HEK293 (cell line): ENCODE measurements around the gene NTN5.

Source experiments
- EGR2 ChIP-seq: fragments of 450-650 bp; formaldehyde crosslinking; IDR thresholded peaks from 2 replicates; pipeline ENCODE4 v1.5.1; 2016; ENCODE audit warnings: low read depth, missing biosample characterization, missing genetic modification characterization
- GFI1B ChIP-seq: fragments of 450-650 bp; formaldehyde crosslinking; IDR thresholded peaks from 2 replicates; pipeline ENCODE4 v1.5.1; 2016; ENCODE audit warnings: missing biosample characterization, missing genetic modification characterization
- GLIS1 ChIP-seq: fragments of 450-650 bp; formaldehyde crosslinking; IDR thresholded peaks from 2 replicates; pipeline ENCODE4 v1.5.1; 2016; ENCODE audit warnings: missing biosample characterization, missing genetic modification characterization
- KLF7 ChIP-seq: fragments of 450-650 bp; formaldehyde crosslinking; IDR thresholded peaks from 2 replicates; pipeline ENCODE4 v1.5.1; 2016; ENCODE audit warnings: missing biosample characterization, missing genetic modification characterization, borderline replicate concordance
- SCRT1 ChIP-seq: fragments of 450-650 bp; formaldehyde crosslinking; IDR thresholded peaks from 2 replicates; pipeline ENCODE4 v1.5.1; 2016; ENCODE audit warnings: missing biosample characterization, missing genetic modification characterization, borderline replicate concordance
- ZBTB1 ChIP-seq: fragments of 450-650 bp; formaldehyde crosslinking; IDR thresholded peaks from 2 replicates; pipeline ENCODE4 v1.5.1; 2016; ENCODE audit warnings: missing biosample characterization, missing genetic modification characterization
- ZBTB20 ChIP-seq: fragments of 450-650 bp; formaldehyde crosslinking; IDR thresholded peaks from 2 replicates; pipeline ENCODE4 v1.5.1; 2016; ENCODE audit warnings: missing biosample characterization, missing genetic modification characterization
- ZFP37 ChIP-seq: fragments of 450-650 bp; formaldehyde crosslinking; IDR thresholded peaks from 2 replicates; pipeline ENCODE4 v1.5.1; 2016; ENCODE audit warnings: missing biosample characterization, missing genetic modification characterization
- ZIC2 ChIP-seq: fragments of 450-650 bp; formaldehyde crosslinking; IDR thresholded peaks from 2 replicates; pipeline ENCODE4 v1.5.1; 2016; ENCODE audit warnings: missing biosample characterization, missing genetic modification characterization
- ZNF10 ChIP-seq: fragments of 450-650 bp; formaldehyde crosslinking; IDR thresholded peaks from 2 replicates; pipeline ENCODE4 v1.5.1; 2017; ENCODE audit warnings: missing biosample characterization, missing genetic modification characterization
- ZNF112 ChIP-seq: fragments of 450-650 bp; formaldehyde crosslinking; IDR thresholded peaks from 2 replicates; pipeline ENCODE4 v1.5.0; 2017; ENCODE audit warnings: missing biosample characterization, missing genetic modification characterization
- ZNF138 ChIP-seq: fragments of 450-650 bp; formaldehyde crosslinking; IDR thresholded peaks from 2 replicates; pipeline ENCODE4 v1.5.1; 2016; ENCODE audit warnings: missing biosample characterization, missing genetic modification characterization, borderline replicate concordance
- ZNF202 ChIP-seq: fragments of 450-650 bp; formaldehyde crosslinking; IDR thresholded peaks from 2 replicates; pipeline ENCODE4 v1.5.1; 2016; ENCODE audit warnings: missing biosample characterization, missing genetic modification characterization, borderline replicate concordance
- ZNF214 ChIP-seq: fragments of 450-650 bp; formaldehyde crosslinking; IDR thresholded peaks from 2 replicates; pipeline ENCODE4 v1.5.1; 2017; ENCODE audit warnings: missing biosample characterization, mild to moderate bottlenecking, missing genetic modification characterization, borderline replicate concordance
- ZNF23 ChIP-seq: fragments of 450-650 bp; formaldehyde crosslinking; IDR thresholded peaks from 2 replicates; pipeline ENCODE4 v1.5.1; 2016; ENCODE audit warnings: missing biosample characterization, missing genetic modification characterization, borderline replicate concordance
- ZNF324 ChIP-seq: fragments of 450-650 bp; formaldehyde crosslinking; IDR thresholded peaks from 2 replicates; pipeline ENCODE4 v1.5.1; 2016; ENCODE audit warnings: missing biosample characterization, missing genetic modification characterization
- ZNF391 ChIP-seq: fragments of 450-650 bp; formaldehyde crosslinking; IDR thresholded peaks from 2 replicates; pipeline ENCODE4 v1.5.1; 2016; ENCODE audit warnings: low read depth, missing biosample characterization, missing genetic modification characterization, borderline replicate concordance
- ZNF521 ChIP-seq: fragments of 450-650 bp; formaldehyde crosslinking; IDR thresholded peaks from 2 replicates; pipeline ENCODE4 v1.5.1; 2017; ENCODE audit warnings: missing biosample characterization, mild to moderate bottlenecking, missing genetic modification characterization
- ZNF560 ChIP-seq: fragments of 450-650 bp; formaldehyde crosslinking; IDR thresholded peaks from 2 replicates; pipeline ENCODE4 v1.5.1; 2017; ENCODE audit warnings: missing biosample characterization, missing genetic modification characterization, borderline replicate concordance
- ZNF660 ChIP-seq: fragments of 450-650 bp; IDR thresholded peaks from 2 replicates; pipeline ENCODE4 v1.5.1; 2018; ENCODE audit warnings: missing biosample characterization, mild to moderate bottlenecking, missing genetic modification characterization
- ZNF670 ChIP-seq: fragments of 450-650 bp; formaldehyde crosslinking; IDR thresholded peaks from 2 replicates; pipeline ENCODE4 v1.5.1; 2016; ENCODE audit warnings: missing biosample characterization, missing genetic modification characterization, low read depth
- ZNF701 ChIP-seq: fragments of 450-650 bp; formaldehyde crosslinking; IDR thresholded peaks from 2 replicates; pipeline ENCODE4 v1.5.1; 2016; ENCODE audit warnings: missing biosample characterization, missing genetic modification characterization
- ZNF792 ChIP-seq: fragments of 450-650 bp; formaldehyde crosslinking; IDR thresholded peaks from 2 replicates; pipeline ENCODE4 v1.5.1; 2016; ENCODE audit warnings: missing biosample characterization, missing genetic modification characterization
- ZXDB ChIP-seq: fragments of 450-650 bp; formaldehyde crosslinking; IDR thresholded peaks from 2 replicates; pipeline ENCODE4 v1.5.1; 2016; ENCODE audit warnings: missing biosample characterization, missing genetic modification characterization
- TF ChIP-seq, protein P1 (sequence below): fragments of 450-650 bp; formaldehyde crosslinking; IDR thresholded peaks from 2 replicates; pipeline ENCODE4 v1.5.1; 2016; ENCODE audit warnings: missing biosample characterization, missing genetic modification characterization, borderline replicate concordance
- TF ChIP-seq, protein P2 (sequence below): fragments of 450-650 bp; formaldehyde crosslinking; IDR thresholded peaks from 2 replicates; pipeline ENCODE4 v1.5.1; 2016; ENCODE audit warnings: missing biosample characterization, missing genetic modification characterization
- TF ChIP-seq, protein P3 (sequence below): fragments of 450-650 bp; formaldehyde crosslinking; IDR thresholded peaks from 2 replicates; pipeline ENCODE4 v1.5.1; 2016; ENCODE audit warnings: missing biosample characterization, missing genetic modification characterization
- TF ChIP-seq, protein P4 (sequence below): fragments of 450-650 bp; formaldehyde crosslinking; IDR thresholded peaks from 2 replicates; pipeline ENCODE4 v1.5.1; 2017; ENCODE audit warnings: missing biosample characterization, missing genetic modification characterization

Gene NTN5

DNA sequence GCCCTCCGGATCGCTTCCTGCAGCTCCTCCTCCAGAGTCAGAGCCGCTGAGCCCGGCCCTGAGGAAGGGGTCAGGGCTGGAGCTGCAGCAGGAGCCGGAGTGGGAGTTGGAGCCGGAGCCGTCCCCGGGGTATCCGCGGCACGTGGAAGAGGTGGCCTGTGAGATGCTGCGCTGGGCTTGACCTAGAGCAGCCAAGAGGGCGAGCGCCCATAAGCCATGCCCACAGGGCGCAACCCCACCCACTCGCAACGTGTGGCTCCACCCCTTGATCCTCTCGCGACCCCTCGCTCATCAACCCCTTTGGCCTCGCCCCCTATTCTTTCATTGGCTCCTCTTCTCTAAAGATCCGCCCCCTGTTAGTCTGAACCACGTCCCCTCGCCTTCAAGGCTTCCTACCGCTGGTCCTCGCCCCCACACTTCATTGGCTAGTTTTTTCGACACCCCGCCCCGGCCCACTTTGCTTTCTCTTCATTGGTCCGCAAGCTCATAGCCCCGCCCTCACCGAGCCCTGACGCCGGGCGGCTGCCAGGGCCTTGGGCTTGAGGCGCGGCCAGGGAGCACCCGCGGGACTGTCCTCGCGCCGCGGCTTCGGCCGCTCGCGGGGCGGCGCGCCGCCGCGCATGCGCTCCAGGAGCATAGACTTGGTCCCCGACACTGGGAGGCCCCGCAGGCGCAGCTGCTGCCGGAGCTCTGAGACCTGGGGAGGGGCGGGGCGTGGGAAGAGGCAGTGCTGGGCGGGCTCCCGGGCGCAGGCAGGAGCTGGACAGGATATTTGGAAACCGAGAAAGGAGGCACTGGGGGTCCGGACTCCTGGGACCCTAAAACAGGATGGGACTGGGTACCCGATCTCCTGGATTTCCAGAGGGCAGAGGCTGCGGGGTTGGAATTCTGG lies 41.3 kb upstream of the NTN5 start (continued):
- no peak; the same call in 1 of the 2 replicates for TF ChIP-seq ZBTB20
- no peak for TF ChIP-seq ZNF112 (tag by site-specific recombination)
- TF ChIP-seq ZIC2 (tag by site-specific recombination), result no peak
- no peak for TF ChIP-seq ZNF521
- no peak for TF ChIP-seq ZNF560 (tag by site-specific recombination)
- TF ChIP-seq, protein P1, sequence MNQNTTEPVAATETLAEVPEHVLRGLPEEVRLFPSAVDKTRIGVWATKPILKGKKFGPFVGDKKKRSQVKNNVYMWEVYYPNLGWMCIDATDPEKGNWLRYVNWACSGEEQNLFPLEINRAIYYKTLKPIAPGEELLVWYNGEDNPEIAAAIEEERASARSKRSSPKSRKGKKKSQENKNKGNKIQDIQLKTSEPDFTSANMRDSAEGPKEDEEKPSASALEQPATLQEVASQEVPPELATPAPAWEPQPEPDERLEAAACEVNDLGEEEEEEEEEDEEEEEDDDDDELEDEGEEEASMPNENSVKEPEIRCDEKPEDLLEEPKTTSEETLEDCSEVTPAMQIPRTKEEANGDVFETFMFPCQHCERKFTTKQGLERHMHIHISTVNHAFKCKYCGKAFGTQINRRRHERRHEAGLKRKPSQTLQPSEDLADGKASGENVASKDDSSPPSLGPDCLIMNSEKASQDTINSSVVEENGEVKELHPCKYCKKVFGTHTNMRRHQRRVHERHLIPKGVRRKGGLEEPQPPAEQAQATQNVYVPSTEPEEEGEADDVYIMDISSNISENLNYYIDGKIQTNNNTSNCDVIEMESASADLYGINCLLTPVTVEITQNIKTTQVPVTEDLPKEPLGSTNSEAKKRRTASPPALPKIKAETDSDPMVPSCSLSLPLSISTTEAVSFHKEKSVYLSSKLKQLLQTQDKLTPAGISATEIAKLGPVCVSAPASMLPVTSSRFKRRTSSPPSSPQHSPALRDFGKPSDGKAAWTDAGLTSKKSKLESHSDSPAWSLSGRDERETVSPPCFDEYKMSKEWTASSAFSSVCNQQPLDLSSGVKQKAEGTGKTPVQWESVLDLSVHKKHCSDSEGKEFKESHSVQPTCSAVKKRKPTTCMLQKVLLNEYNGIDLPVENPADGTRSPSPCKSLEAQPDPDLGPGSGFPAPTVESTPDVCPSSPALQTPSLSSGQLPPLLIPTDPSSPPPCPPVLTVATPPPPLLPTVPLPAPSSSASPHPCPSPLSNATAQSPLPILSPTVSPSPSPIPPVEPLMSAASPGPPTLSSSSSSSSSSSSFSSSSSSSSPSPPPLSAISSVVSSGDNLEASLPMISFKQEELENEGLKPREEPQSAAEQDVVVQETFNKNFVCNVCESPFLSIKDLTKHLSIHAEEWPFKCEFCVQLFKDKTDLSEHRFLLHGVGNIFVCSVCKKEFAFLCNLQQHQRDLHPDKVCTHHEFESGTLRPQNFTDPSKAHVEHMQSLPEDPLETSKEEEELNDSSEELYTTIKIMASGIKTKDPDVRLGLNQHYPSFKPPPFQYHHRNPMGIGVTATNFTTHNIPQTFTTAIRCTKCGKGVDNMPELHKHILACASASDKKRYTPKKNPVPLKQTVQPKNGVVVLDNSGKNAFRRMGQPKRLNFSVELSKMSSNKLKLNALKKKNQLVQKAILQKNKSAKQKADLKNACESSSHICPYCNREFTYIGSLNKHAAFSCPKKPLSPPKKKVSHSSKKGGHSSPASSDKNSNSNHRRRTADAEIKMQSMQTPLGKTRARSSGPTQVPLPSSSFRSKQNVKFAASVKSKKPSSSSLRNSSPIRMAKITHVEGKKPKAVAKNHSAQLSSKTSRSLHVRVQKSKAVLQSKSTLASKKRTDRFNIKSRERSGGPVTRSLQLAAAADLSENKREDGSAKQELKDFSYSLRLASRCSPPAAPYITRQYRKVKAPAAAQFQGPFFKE (tag by site-specific recombination), result no peak
- TF ChIP-seq GFI1B, result no peak
- TF ChIP-seq ZNF324 (tag by site-specific recombination), result no peak
- TF ChIP-seq, protein P2, sequence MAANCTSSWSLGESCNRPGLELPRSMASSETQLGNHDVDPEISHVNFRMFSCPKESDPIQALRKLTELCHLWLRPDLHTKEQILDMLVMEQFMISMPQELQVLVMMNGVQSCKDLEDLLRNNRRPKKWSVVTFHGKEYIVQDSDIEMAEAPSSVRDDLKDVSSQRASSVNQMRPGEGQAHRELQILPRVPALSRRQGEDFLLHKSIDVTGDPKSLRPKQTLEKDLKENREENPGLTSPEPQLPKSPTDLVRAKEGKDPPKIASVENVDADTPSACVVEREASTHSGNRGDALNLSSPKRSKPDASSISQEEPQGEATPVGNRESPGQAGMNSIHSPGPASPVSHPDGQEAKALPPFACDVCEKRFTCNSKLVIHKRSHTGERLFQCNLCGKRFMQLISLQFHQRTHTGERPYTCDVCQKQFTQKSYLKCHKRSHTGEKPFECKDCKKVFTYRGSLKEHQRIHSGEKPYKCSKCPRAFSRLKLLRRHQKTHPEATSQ, result no peak
- TF ChIP-seq, protein P3, sequence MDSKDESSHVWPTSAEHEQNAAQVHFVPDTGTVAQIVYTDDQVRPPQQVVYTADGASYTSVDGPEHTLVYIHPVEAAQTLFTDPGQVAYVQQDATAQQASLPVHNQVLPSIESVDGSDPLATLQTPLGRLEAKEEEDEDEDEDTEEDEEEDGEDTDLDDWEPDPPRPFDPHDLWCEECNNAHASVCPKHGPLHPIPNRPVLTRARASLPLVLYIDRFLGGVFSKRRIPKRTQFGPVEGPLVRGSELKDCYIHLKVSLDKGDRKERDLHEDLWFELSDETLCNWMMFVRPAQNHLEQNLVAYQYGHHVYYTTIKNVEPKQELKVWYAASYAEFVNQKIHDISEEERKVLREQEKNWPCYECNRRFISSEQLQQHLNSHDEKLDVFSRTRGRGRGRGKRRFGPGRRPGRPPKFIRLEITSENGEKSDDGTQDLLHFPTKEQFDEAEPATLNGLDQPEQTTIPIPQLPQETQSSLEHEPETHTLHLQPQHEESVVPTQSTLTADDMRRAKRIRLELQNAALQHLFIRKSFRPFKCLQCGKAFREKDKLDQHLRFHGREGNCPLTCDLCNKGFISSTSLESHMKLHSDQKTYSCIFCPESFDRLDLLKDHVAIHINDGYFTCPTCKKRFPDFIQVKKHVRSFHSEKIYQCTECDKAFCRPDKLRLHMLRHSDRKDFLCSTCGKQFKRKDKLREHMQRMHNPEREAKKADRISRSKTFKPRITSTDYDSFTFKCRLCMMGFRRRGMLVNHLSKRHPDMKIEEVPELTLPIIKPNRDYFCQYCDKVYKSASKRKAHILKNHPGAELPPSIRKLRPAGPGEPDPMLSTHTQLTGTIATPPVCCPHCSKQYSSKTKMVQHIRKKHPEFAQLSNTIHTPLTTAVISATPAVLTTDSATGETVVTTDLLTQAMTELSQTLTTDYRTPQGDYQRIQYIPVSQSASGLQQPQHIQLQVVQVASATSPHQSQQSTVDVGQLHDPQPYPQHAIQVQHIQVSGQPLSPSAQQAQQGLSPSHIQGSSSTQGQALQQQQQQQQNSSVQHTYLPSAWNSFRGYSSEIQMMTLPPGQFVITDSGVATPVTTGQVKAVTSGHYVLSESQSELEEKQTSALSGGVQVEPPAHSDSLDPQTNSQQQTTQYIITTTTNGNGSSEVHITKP (tag by site-specific recombination), result peak; percentile 92
- TF ChIP-seq ZNF670 (tag by site-specific recombination), result no peak
- TF ChIP-seq SCRT1, result no peak
- no peak for TF ChIP-seq ZNF701 (tag by site-specific recombination)
- TF ChIP-seq ZNF214, result no peak
- TF ChIP-seq ZNF138 (tag by site-specific recombination), result no peak
- TF ChIP-seq KLF7 (tag by site-specific recombination), result peak; percentile 41; the same call in 1 of the 2 replicates
- TF ChIP-seq ZNF660, result peak; percentile 15; the same call in 1 of the 2 replicates
- TF ChIP-seq ZXDB, result peak; percentile 6; the same call in 1 of the 2 replicates
- no peak for TF ChIP-seq ZFP37 (tag by site-specific recombination)
- TF ChIP-seq GLIS1, result no peak
- TF ChIP-seq, protein P4, sequence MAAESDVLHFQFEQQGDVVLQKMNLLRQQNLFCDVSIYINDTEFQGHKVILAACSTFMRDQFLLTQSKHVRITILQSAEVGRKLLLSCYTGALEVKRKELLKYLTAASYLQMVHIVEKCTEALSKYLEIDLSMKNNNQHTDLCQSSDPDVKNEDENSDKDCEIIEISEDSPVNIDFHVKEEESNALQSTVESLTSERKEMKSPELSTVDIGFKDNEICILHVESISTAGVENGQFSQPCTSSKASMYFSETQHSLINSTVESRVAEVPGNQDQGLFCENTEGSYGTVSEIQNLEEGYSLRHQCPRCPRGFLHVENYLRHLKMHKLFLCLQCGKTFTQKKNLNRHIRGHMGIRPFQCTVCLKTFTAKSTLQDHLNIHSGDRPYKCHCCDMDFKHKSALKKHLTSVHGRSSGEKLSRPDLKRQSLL (tag by site-specific recombination), result peak; percentile 90
- no peak for TF ChIP-seq ZNF23 (tag by site-specific recombination)
- TF ChIP-seq ZNF792 (tag by site-specific recombination), result no peak
- TF ChIP-seq ZNF10 (tag by site-specific recombination), result no peak
- TF ChIP-seq ZNF202 (tag by site-specific recombination), result no peak
- TF ChIP-seq EGR2 (tag by site-specific recombination), result peak; percentile 67
- no peak for TF ChIP-seq ZBTB1 (tag by site-specific recombination)
- no peak for TF ChIP-seq ZNF391
